Activated naive CD8-positive, alpha-beta T cell treated with anti-CD3 and anti-CD28 coated beads, Interleukin-2, amount 50 U/mL, for 16 hours (primary cell): ENCODE results near the gene HIF1A.

Source experiments
- DNase-seq: peaks from one replicate; pipeline ENCODE4 v3.0.0-alpha.2; 2020; ENCODE audit warnings: low read depth, low spot score

Gene HIF1A

GRCh38 chr14:61797309-61797708, 102.0 kb downstream of the HIF1A start:
- no peak for DNase-seq
